Ureter (tissue), 1 donor: ENCODE results near the gene PRELID3B. TPM values are rescaled to one million over a fixed set of nuclear protein-coding genes. Genes with fewer than 3 reads are reported as not detected.

Experiments
- DNase-seq: peaks from one replicate; pipeline ENCODE4 v3.0.0-alpha.2; 2020; ENCODE audit warnings: low spot score
- total RNA-seq: library from RNA; stranded (reverse); gene quantifications from one replicate; pipeline ENCODE4 v1.2.4, GENCODE V29; 2023
- donor health status: DM: yes; HTN: yes; CAD: no.

The PRELID3B gene
- total RNA-seq = 62.1 TPM

GRCh38 chr20:59042151-59042795 lies at the start of gene PRELID3B:
PRELID3B (minus strand) TSS chr20:59042786; CDS start chr20:59042730, 56 bp downstream.
- DNase-seq = no peak

- DNase-seq = peak; percentile 83
These were observed 45.3 kb upstream of the PRELID3B start for GRCh38 chr20:59087829-59088433.

- no peak for DNase-seq
These were observed 44.3 kb upstream of the PRELID3B start for GRCh38 chr20:59086923-59087322.

- DNase-seq = no peak
These were observed 41.7 kb upstream of the PRELID3B start for GRCh38 chr20:59084041-59084850.

- no peak for DNase-seq
These were observed 40.4 kb upstream of the PRELID3B start for GRCh38 chr20:59082981-59083380.

- DNase-seq = no peak
These were observed 39.6 kb upstream of the PRELID3B start for GRCh38 chr20:59082077-59082740.

GRCh38 chr20:59081036-59081435 lies 38.5 kb upstream of the PRELID3B start:
- no peak for DNase-seq

GRCh38 chr20:59078231-59078630 lies 35.6 kb upstream of the PRELID3B start:
- no peak for DNase-seq

GRCh38 chr20:59077705-59078104 lies 35.1 kb upstream of the PRELID3B start:
- no peak for DNase-seq

GRCh38 chr20:59075934-59076508 lies 33.4 kb upstream of the PRELID3B start:
- DNase-seq = no peak

- no peak for DNase-seq
These were observed 31.9 kb upstream of the PRELID3B start for GRCh38 chr20:59074456-59074855.

- no peak for DNase-seq
These were observed 31.0 kb upstream of the PRELID3B start for GRCh38 chr20:59073582-59073981.

GRCh38 chr20:59071216-59071615 lies 28.6 kb upstream of the PRELID3B start:
- no peak for DNase-seq

GRCh38 chr20:59069026-59069425 lies 26.4 kb upstream of the PRELID3B start:
- DNase-seq = no peak

GRCh38 chr20:59068534-59068933 lies 25.9 kb upstream of the PRELID3B start:
- DNase-seq = no peak

- no peak for DNase-seq
These were observed 21.7 kb upstream of the PRELID3B start for GRCh38 chr20:59064214-59064722.

GRCh38 chr20:59063358-59064213 lies 21.0 kb upstream of the PRELID3B start:
- no peak for DNase-seq

- DNase-seq = no peak
These were observed 19.5 kb upstream of the PRELID3B start for GRCh38 chr20:59062081-59062480.

GRCh38 chr20:59055302-59055701 lies 12.7 kb upstream of the PRELID3B start:
- no peak for DNase-seq

GRCh38 chr20:59051666-59052185 lies 9.1 kb upstream of the PRELID3B start:
- no peak for DNase-seq
